Liver (tissue), 9 donors: Measurements from ENCODE around the gene CYP3A5. TPM values are rescaled to one million over a fixed set of nuclear protein-coding genes. Genes with fewer than 3 reads are reported as not detected.

Experiments
- DNase-seq: peaks from one replicate; pipeline ENCODE4 v3.0.0-alpha.2; 2017; ENCODE audit warnings: low spot score
- H3K27ac ChIP-seq, 2 donors: one replicate each; pipeline ENCODE4 v1.7.0; 2013; ENCODE audit warnings: inconsistent platforms in 2 of 2, low read length in 2 of 2, control low read depth in 1 of 2, low read depth in 1 of 2, mild to moderate bottlenecking in 1 of 2
- H3K27me3 ChIP-seq, 4 donors: one replicate each; pipeline versions ENCODE4 v1.6.1 to v1.7.0; 2013; ENCODE audit warnings: low read length in 3 of 4, inconsistent platforms in 1 of 4, mild to moderate bottlenecking in 1 of 4, moderate library complexity in 1 of 4; ENCODE audit not compliant: control insufficient read depth in 4 of 4, insufficient read depth in 4 of 4
- H3K36me3 ChIP-seq, 4 donors: one replicate each; pipeline versions ENCODE4 v1.6.1 to v1.7.0; 2013; ENCODE audit warnings: low read length in 3 of 4, mild to moderate bottlenecking in 3 of 4, low read depth in 1 of 4, moderate library complexity in 1 of 4; ENCODE audit not compliant: control insufficient read depth in 4 of 4, insufficient read depth in 3 of 4
- H3K4me1 ChIP-seq, 4 donors: one replicate each; pipeline versions ENCODE4 v1.6.1 to v1.7.0; 2013; ENCODE audit warnings: low read length in 3 of 4, mild to moderate bottlenecking in 3 of 4, moderate library complexity in 1 of 4; ENCODE audit not compliant: control insufficient read depth in 4 of 4, insufficient read depth in 4 of 4
- H3K4me3 ChIP-seq, 3 donors: one replicate each; pipeline versions ENCODE4 v1.6.1 to v1.7.0; 2013; ENCODE audit warnings: low read length in 3 of 3, control low read depth in 1 of 3, low read depth in 1 of 3, mild to moderate bottlenecking in 1 of 3
- H3K9ac ChIP-seq, 2 donors: one replicate each; pipeline ENCODE4 v1.7.0; 2013; ENCODE audit warnings: low read length in 2 of 2, mild to moderate bottlenecking in 2 of 2, moderate library complexity in 2 of 2, control low read depth in 1 of 2, low read depth in 1 of 2
- H3K9me3 ChIP-seq, 4 donors: one replicate each; pipeline versions ENCODE4 v1.6.1 to v1.7.0; 2013; ENCODE audit warnings: low read length in 3 of 4; ENCODE audit not compliant: control insufficient read depth in 4 of 4
- EGR1 ChIP-seq, 2 donors: IDR thresholded peaks; 2 replicates each; pipeline ENCODE4 v1.6.1; 2016 to 2018; ENCODE audit warnings: antibody characterized with exemption in 2 of 2, low read depth in 2 of 2
- FOXA1 ChIP-seq: IDR thresholded peaks from 2 replicates; pipeline ENCODE4 v1.6.1; 2016; ENCODE audit warnings: antibody characterized with exemption
- FOXA2 ChIP-seq: IDR thresholded peaks from 2 replicates; pipeline ENCODE4 v1.6.1; 2016; ENCODE audit warnings: antibody characterized with exemption
- GABPA ChIP-seq, 2 donors: IDR thresholded peaks in 1 of 2; conservative IDR thresholded peaks in 1 of 2; 2 replicates each; pipeline ENCODE4 v1.6.1; 2016; ENCODE audit warnings: antibody characterized with exemption in 2 of 2, mild to moderate bottlenecking in 1 of 2, moderate library complexity in 1 of 2
- HNF4A ChIP-seq, 2 donors: conservative IDR thresholded peaks; 2 replicates each; pipeline ENCODE4 v1.6.1; 2016; ENCODE audit warnings: antibody characterized with exemption in 2 of 2, mild to moderate bottlenecking in 2 of 2
- HNF4G ChIP-seq: IDR thresholded peaks from 2 replicates; pipeline ENCODE4 v1.6.1; 2016; ENCODE audit warnings: antibody characterized with exemption
- JUND ChIP-seq, 2 donors: IDR thresholded peaks; 2 replicates each; pipeline ENCODE4 v1.6.1; 2016; ENCODE audit warnings: antibody characterized with exemption in 2 of 2
- NR2F2 ChIP-seq: IDR thresholded peaks from 2 replicates; pipeline ENCODE4 v1.6.1; 2016; ENCODE audit warnings: antibody characterized with exemption
- RAD21 ChIP-seq, 2 donors: IDR thresholded peaks; 2 replicates each; pipeline ENCODE4 v1.6.1; 2016; ENCODE audit warnings: antibody characterized with exemption in 2 of 2, mild to moderate bottlenecking in 2 of 2
- RXRA ChIP-seq, 2 donors: IDR thresholded peaks; 2 replicates each; pipeline ENCODE4 v1.6.1; 2017 to 2018; ENCODE audit warnings: antibody characterized with exemption in 2 of 2, mild to moderate bottlenecking in 1 of 2
- SP1 ChIP-seq: IDR thresholded peaks from 2 replicates; pipeline ENCODE4 v1.6.1; 2018; ENCODE audit warnings: antibody characterized with exemption, mild to moderate bottlenecking
- TAF1 ChIP-seq: conservative IDR thresholded peaks from 2 replicates; pipeline ENCODE4 v1.6.1; 2016; ENCODE audit warnings: antibody characterized with exemption, mild to moderate bottlenecking
- YY1 ChIP-seq: IDR thresholded peaks from 2 replicates; pipeline ENCODE4 v1.6.1; 2016; ENCODE audit warnings: antibody characterized with exemption, mild to moderate bottlenecking
- WGBS: extraction: QIAGEN DNeasy Blood & Tissue Kit; methylation state at CpG from one replicate; pipeline ENCODE4 v1.1.7; 2013; 5-methylcytosine and 5-hydroxymethylcytosine counted together
- polyA plus RNA-seq, 2 donors: library from polyadenylated mRNA; stranded (reverse) in 1 of 2; unstranded in 1 of 2; fragments of 200-250 nt in 1 of 2; fragments of >200 nt in 1 of 2; fragmentation: Nextera tagmentation in 1 of 2; extraction: Ambion mirVana in 1 of 2; gene quantifications; one replicate each; pipeline versions ENCODE4 v1.2.1 to v1.2.3, GENCODE V29; 2013 to 2015
- total RNA-seq, 2 donors: library from RNA; depleted of rRNA; stranded (reverse); fragments of >200 nt; gene quantifications; one replicate each; pipeline ENCODE4 v1.2.3, GENCODE V29; 2014
- TF ChIP-seq, protein P1 (sequence below): IDR thresholded peaks from 2 replicates; pipeline ENCODE4 v1.6.1; 2016; ENCODE audit warnings: antibody characterized with exemption
- TF ChIP-seq, protein P2 (sequence below): IDR thresholded peaks from 2 replicates; pipeline ENCODE4 v1.6.1; 2016; ENCODE audit warnings: antibody characterized with exemption, mild to moderate bottlenecking
- TF ChIP-seq, protein P3 (sequence below): IDR thresholded peaks from 2 replicates; pipeline ENCODE4 v1.6.1; 2016; ENCODE audit warnings: antibody characterized with exemption
- TF ChIP-seq, protein P4 (sequence below): IDR thresholded peaks from 2 replicates; pipeline ENCODE4 v1.6.1; 2016; ENCODE audit warnings: antibody characterized with exemption
- TF ChIP-seq, protein P5 (sequence below): fragments of 150-350 bp; IDR thresholded peaks from 2 replicates; pipeline ENCODE4 v1.5.1; 2017; ENCODE audit warnings: improper control_type of control experiment, low read depth, low read length; ENCODE audit not compliant: missing input control
- donor health status: healthy.
- donor health status: healthy.
- donor health status: healthy.
- donor health status: healthy.
- donor health status: healthy.

Gene CYP3A5
- total and polyA plus RNA-seq, 4 donors, result 21.9 to 1,413 (median 717) TPM

DNA sequence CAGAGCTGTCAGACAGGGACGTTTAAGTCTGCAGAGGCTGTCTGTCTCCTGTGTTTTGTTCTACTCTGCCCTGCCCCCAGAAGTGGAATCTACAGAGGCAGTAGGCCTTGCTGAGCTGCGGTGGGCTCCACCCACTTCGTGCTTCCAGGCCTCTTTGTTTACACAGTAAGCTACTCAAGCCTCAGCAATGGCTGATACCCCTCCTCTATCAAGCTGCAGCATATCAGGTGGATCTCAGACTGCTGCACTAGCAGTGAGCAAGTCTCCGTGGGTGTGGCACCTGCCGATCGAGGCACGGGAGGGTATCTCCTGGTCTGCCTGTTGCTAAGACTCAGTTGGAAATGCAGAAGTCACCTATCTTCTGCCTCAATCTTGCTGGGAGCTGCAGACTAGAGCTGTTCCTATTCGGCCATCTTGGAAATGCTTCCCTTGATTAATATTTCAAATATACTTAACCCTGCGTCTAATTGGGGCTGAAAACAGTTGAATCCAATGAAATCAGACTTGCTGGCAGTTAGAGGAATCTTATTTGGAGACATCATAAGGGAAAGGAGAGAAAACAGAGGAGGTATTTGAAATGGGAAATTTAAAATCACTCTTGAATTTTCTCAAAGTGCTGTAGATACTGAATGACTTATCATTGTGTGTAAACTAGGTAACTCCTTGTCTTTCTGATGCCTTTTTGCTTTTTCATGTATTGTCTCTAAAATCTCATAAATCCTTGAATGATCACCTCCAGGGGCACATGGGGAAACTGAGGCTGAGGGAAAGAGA, 13.8 kb upstream of the CYP3A5 start:
- Histone ChIP-seq H3K36me3 (no peaks in the 10 kb centered on the region), H3K9ac (peak overlapping the region; percentile 1 to 84), H3K9me3 (no peaks in the 10 kb centered on the region), H3K27me3 (no peaks in the 10 kb centered on the region), H3K27ac (peak overlapping the region; percentile 91 to 93), H3K4me1 (peaks cover 1 to 38% (median 18%) of the 10 kb centered on the region in 4 donors), H3K4me3 (peak overlapping the region in 2 of 3 donors; percentile 16 to 45)
- TF ChIP-seq YY1 (peak; percentile 90), TAF1 (peak; percentile 71), RXRA (IDR thresholded peaks at IDR 0.05) (peak in 1 of 2 donors; percentile 54), HNF4G (no peak), JUND (IDR thresholded peaks at IDR 0.05) (no peak), SP1 (peak; percentile 63), NR2F2 (no peak), RAD21 (IDR thresholded peaks at IDR 0.05) (peak in 1 of 2 donors; percentile 59), HNF4A (conservative IDR thresholded peaks at IDR 0.05) (peak; percentile 5 to 34), FOXA2 (peak; percentile 76), GABPA (IDR thresholded peaks at IDR 0.05 in 1 of 2, conservative IDR thresholded peaks at IDR 0.05 in 1 of 2) (no peak), FOXA1 (peak; percentile 25), EGR1 (IDR thresholded peaks at IDR 0.05; ENCODE audit: low read depth in 2 of 2) (no peak)
- TF ChIP-seq, protein P1, sequence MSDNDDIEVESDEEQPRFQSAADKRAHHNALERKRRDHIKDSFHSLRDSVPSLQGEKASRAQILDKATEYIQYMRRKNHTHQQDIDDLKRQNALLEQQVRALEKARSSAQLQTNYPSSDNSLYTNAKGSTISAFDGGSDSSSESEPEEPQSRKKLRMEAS, result no peak
- TF ChIP-seq, protein P2, sequence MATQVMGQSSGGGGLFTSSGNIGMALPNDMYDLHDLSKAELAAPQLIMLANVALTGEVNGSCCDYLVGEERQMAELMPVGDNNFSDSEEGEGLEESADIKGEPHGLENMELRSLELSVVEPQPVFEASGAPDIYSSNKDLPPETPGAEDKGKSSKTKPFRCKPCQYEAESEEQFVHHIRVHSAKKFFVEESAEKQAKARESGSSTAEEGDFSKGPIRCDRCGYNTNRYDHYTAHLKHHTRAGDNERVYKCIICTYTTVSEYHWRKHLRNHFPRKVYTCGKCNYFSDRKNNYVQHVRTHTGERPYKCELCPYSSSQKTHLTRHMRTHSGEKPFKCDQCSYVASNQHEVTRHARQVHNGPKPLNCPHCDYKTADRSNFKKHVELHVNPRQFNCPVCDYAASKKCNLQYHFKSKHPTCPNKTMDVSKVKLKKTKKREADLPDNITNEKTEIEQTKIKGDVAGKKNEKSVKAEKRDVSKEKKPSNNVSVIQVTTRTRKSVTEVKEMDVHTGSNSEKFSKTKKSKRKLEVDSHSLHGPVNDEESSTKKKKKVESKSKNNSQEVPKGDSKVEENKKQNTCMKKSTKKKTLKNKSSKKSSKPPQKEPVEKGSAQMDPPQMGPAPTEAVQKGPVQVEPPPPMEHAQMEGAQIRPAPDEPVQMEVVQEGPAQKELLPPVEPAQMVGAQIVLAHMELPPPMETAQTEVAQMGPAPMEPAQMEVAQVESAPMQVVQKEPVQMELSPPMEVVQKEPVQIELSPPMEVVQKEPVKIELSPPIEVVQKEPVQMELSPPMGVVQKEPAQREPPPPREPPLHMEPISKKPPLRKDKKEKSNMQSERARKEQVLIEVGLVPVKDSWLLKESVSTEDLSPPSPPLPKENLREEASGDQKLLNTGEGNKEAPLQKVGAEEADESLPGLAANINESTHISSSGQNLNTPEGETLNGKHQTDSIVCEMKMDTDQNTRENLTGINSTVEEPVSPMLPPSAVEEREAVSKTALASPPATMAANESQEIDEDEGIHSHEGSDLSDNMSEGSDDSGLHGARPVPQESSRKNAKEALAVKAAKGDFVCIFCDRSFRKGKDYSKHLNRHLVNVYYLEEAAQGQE, result no peak
- TF ChIP-seq, protein P3, sequence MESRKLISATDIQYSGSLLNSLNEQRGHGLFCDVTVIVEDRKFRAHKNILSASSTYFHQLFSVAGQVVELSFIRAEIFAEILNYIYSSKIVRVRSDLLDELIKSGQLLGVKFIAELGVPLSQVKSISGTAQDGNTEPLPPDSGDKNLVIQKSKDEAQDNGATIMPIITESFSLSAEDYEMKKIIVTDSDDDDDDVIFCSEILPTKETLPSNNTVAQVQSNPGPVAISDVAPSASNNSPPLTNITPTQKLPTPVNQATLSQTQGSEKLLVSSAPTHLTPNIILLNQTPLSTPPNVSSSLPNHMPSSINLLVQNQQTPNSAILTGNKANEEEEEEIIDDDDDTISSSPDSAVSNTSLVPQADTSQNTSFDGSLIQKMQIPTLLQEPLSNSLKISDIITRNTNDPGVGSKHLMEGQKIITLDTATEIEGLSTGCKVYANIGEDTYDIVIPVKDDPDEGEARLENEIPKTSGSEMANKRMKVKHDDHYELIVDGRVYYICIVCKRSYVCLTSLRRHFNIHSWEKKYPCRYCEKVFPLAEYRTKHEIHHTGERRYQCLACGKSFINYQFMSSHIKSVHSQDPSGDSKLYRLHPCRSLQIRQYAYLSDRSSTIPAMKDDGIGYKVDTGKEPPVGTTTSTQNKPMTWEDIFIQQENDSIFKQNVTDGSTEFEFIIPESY, result no peak
- TF ChIP-seq, protein P4, sequence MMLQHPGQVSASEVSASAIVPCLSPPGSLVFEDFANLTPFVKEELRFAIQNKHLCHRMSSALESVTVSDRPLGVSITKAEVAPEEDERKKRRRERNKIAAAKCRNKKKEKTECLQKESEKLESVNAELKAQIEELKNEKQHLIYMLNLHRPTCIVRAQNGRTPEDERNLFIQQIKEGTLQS, result no peak
- TF ChIP-seq, protein P5, sequence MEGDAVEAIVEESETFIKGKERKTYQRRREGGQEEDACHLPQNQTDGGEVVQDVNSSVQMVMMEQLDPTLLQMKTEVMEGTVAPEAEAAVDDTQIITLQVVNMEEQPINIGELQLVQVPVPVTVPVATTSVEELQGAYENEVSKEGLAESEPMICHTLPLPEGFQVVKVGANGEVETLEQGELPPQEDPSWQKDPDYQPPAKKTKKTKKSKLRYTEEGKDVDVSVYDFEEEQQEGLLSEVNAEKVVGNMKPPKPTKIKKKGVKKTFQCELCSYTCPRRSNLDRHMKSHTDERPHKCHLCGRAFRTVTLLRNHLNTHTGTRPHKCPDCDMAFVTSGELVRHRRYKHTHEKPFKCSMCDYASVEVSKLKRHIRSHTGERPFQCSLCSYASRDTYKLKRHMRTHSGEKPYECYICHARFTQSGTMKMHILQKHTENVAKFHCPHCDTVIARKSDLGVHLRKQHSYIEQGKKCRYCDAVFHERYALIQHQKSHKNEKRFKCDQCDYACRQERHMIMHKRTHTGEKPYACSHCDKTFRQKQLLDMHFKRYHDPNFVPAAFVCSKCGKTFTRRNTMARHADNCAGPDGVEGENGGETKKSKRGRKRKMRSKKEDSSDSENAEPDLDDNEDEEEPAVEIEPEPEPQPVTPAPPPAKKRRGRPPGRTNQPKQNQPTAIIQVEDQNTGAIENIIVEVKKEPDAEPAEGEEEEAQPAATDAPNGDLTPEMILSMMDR, result no peak
- 24% methylated on average over 9 of the region's 9 CpGs for WGBS
- peak; percentile 67 for DNase-seq
